ENCODE results near the gene CDK5.

DNA sequence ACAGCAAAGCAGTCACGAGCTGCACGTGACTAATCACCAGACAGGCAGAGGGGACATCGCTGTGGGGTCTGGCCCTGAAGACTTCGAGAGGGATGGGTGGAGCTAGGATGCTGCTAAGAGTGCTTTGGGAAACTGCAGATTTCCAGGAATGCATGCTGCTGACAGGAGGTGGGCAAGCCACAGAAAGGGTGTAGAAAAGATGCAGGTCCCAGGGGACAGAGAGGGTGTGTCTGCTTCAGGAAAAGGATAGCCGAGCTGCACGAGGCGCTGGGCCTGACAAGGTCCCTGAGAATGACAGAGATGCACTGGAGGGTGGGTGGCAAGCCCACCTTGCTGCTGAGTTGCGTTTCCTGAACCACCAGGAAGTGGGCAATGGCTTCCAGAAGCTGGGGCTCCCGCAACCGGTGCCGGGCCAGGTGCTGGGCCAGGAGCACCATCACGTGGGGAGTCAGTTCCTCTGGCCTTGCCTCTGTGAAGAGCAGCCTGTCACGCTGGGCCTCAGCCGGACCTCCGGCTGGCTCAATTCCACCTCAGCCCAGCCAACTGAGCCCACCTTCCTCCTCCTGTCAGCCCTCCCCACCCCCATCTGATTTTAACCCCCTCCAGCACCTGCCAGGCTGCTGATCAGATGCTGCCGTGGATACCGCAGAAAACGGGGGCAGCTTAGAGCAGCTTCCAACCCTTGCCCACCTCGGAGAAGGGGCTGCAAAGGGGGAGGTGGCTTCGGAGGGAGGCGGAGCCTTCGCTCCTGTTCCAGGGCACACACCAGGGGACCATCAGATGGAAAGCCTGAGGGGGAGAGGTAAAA lies 20.7 kb upstream of the CDK5 start:
- TF ChIP-seq TAF1 (IDR thresholded peaks at IDR 0.05; ENCODE audit: low read depth, low read length) (no peak), POLR2AphosphoS5 (IDR thresholded peaks at IDR 0.05; ENCODE audit: low read depth, low read length) (no peak)
